ENCODE results near the gene CAMSAP1.

DNA sequence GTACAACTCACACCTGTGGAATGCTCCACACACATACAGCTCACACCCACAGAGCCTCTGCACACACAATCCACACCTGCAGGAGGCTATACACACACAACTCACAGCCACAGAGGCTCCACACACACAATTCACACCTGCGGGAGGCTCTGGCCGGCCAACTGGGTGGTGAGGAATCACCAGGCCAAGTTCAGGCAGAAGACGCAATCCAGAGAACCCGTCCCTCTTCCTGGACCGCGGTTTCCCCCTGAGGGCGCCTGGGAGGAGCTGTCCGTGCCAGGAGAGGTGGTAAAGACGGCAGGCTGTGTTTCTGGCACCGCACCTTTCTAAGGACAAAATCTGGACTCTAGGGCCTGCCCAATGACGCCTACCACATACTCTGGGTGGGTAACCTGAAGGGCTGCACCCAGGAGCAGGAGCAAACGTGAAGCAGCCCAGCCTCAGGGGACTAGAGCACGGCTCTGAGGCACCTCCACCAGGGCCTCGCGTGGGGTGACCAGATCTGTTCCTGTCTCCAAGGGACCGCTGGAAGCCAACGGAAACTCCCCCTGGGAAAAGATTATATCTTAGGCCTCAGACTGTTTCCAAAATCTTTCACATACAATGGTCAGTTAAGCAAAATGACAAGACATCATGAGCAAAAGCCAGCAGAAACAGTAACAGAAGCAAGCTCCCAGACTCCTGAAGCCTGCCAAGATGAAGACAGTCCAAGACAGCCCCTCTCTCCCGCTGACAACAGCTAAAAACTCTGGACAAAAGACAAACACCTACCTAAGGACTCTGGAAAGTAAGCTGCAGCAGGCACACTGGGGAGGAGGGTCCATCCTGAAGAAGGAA, 16.9 kb downstream of the CAMSAP1 start:
- TF ChIP-seq POLR2AphosphoS5 (IDR thresholded peaks at IDR 0.05) (no peak), CTCF (IDR thresholded peaks at IDR 0.05) (no peak)
